Heart right ventricle (tissue), 16 donors: Measurements from ENCODE around the gene PTH2. TPM values are rescaled to one million over a fixed set of nuclear protein-coding genes. Genes with fewer than 3 reads are reported as not detected.

Experiments
- ATAC-seq, 8 donors: fragments of 200-7000 bp; cut with Tn5 transposase; one replicate each; pipeline ENCODE4 v1.9.1; 2020; ENCODE audit warnings: mild to moderate bottlenecking in 8 of 8, moderate library complexity in 8 of 8, moderate number of reproducible peaks in 1 of 8
- DNase-seq, 2 donors: peaks; one replicate each; pipeline ENCODE4 v3.0.0-alpha.2; 2020
- H3K27ac ChIP-seq, 10 donors: fragments of 200-600 bp; sonication (generic) in 2 of 10; one replicate each; pipeline versions ENCODE4 v1.5.0 to v1.8.0; 2020 to 2022; ENCODE audit warnings: mild to moderate bottlenecking in 3 of 10
- H3K27me3 ChIP-seq, 7 donors: fragments of 200-600 bp; one replicate each; pipeline ENCODE4 v1.8.0; 2021 to 2022; ENCODE audit warnings: mild to moderate bottlenecking in 2 of 7
- H3K36me3 ChIP-seq, 9 donors: fragments of 200-600 bp; sonication (generic) in 1 of 9; one replicate each; pipeline versions ENCODE4 v1.5.0 to v1.8.0; 2020 to 2022; ENCODE audit warnings: mild to moderate bottlenecking in 2 of 9
- H3K4me1 ChIP-seq, 9 donors: fragments of 200-600 bp; sonication (generic) in 1 of 9; one replicate each; pipeline versions ENCODE4 v1.5.0 to v1.8.0; 2020 to 2022; ENCODE audit warnings: mild to moderate bottlenecking in 4 of 9
- H3K4me3 ChIP-seq, 10 donors: fragments of 200-600 bp; sonication (generic) in 2 of 10; one replicate each; pipeline versions ENCODE4 v1.5.0 to v1.8.0; 2020 to 2022; ENCODE audit warnings: mild to moderate bottlenecking in 7 of 10, moderate library complexity in 2 of 10
- H3K9me3 ChIP-seq, 11 donors: fragments of 200-600 bp in 10 of 11; sonication (generic) in 2 of 11; one replicate each; pipeline versions ENCODE4 v1.5.0 to v1.8.0; 2013 to 2022; ENCODE audit warnings: mild to moderate bottlenecking in 2 of 11, control low read depth in 1 of 11, moderate library complexity in 1 of 11
- WGBS, 2 donors: extraction: QIAGEN DNeasy Blood & Tissue Kit; methylation state at CpG; one replicate each; pipeline ENCODE4 v1.1.7; 2013; ENCODE audit warnings: inconsistent platforms in 1 of 2; 5-methylcytosine and 5-hydroxymethylcytosine counted together
- intact Hi-C, 10 donors: fragments of 100-400 bp; cut with DNase I; formaldehyde crosslinking; loops; one replicate each; pipeline versions ENCODE4 v1.11.1 to v1.14.2; 2022
- polyA plus RNA-seq, 2 donors: library from polyadenylated mRNA; stranded (reverse); fragments of 200-250 nt; gene quantifications; one replicate each; pipeline ENCODE4 v1.2.3, GENCODE V29; 2013
- total RNA-seq, 10 donors: library from RNA; stranded (reverse); fragmentation: NEBNext Ultra II Directional in 3 of 10; extraction: Animal tissue kit (Norgen Biotek cat#: 25700) in 3 of 10; gene quantifications; one replicate each; pipeline versions ENCODE4 v1.2.1 to v1.2.4, GENCODE V29; 2021 to 2023
- TF ChIP-seq, protein P1 (sequence below), 9 donors: fragments of 200-600 bp; sonication (generic) in 2 of 9; IDR thresholded peaks; one replicate each; pipeline versions ENCODE4 v1.5.0 to v1.8.0; 2021 to 2022; ENCODE audit warnings: antibody characterized with exemption in 9 of 9, mild to moderate bottlenecking in 5 of 9, moderate library complexity in 1 of 9
- donor health status: Arrhythmogenic right ventricular cardiomyopathy.
- donor health status: ischemic (EF 13 %, LVEDD 7.1; RV severe dilation, severe dysfunction).
- donor health status: healthy with polysubstance abuse.
- donor health status: DM: no; HTN: yes; CAD: no.
- donor health status: DM: no; HTN: no; CAD: no.
- donor health status: ischemic (EF 25% LVEDD 6.9; RV normal size, moderate dysfunction).
- donor health status: ischemic (EF 25% LVEDD 5.7; RV mildly dilated, moderate dysfunction).
- donor health status: healthy.
- donor health status: DM: yes; HTN: yes; CAD: no.
- donor health status: Ischemic cardiomyopathy.
- donor health status: ischemic (EF 35%, LVEDD 5.7; RV mildly dilated, moderate dysfunction).
- donor health status: nonischemic (EF 11% LVEDD 7.7; RV severe dilation, severe dysfunction).
- donor health status: DM: yes; HTN: yes; CAD: no.
- donor health status: PGD.
- donor health status: ischemic (EF 29% LVEDD 5.4; RV normal size, mild dysfunction).
- donor health status: nonischemic (EF 23%, LVEDD 6.1; RV moderate dilation, normal function).

The PTH2 gene
- total and polyA plus RNA-seq, 12 donors = not detected

- ATAC-seq (no peak), DNase-seq (no peak)
- Histone ChIP-seq H3K27me3 (peaks cover 12 to 100% (median 98%) of the 10 kb centered on the region in 7 donors), H3K4me3 (no peak overlapping the region), H3K9me3 (no peaks in the 10 kb centered on the region), H3K36me3 (no peaks in the 10 kb centered on the region), H3K4me1 (peaks cover 7 to 42% (median 36%) of the 10 kb centered on the region in 9 donors), H3K27ac (no peak overlapping the region)
- TF ChIP-seq, protein P1, sequence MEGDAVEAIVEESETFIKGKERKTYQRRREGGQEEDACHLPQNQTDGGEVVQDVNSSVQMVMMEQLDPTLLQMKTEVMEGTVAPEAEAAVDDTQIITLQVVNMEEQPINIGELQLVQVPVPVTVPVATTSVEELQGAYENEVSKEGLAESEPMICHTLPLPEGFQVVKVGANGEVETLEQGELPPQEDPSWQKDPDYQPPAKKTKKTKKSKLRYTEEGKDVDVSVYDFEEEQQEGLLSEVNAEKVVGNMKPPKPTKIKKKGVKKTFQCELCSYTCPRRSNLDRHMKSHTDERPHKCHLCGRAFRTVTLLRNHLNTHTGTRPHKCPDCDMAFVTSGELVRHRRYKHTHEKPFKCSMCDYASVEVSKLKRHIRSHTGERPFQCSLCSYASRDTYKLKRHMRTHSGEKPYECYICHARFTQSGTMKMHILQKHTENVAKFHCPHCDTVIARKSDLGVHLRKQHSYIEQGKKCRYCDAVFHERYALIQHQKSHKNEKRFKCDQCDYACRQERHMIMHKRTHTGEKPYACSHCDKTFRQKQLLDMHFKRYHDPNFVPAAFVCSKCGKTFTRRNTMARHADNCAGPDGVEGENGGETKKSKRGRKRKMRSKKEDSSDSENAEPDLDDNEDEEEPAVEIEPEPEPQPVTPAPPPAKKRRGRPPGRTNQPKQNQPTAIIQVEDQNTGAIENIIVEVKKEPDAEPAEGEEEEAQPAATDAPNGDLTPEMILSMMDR (IDR thresholded peaks at IDR 0.05) = no peak
- intact Hi-C loops = no loop called here
- 3 to 4% methylated on average over 30 of the region's 30 CpGs for WGBS, 2 donors
Observed at GRCh38 chr19:49425922-49426592, 2.8 kb upstream of the PTH2 start.

- TF ChIP-seq, protein P1 (IDR thresholded peaks at IDR 0.05) = no peak
- Histone ChIP-seq H3K4me1 (peaks cover 7 to 49% (median 38%) of the 10 kb centered on the region in 9 donors), H3K9me3 (no peaks in the 10 kb centered on the region), H3K27ac (no peak within 1 kb of the TSS), H3K36me3 (no peaks in the 10 kb centered on the region), H3K27me3 (peaks cover 15 to 100% (median 98%) of the 10 kb centered on the region in 7 donors), H3K4me3 (no peak within 1 kb of the TSS)
- no peak for ATAC-seq
- no peak for DNase-seq
- WGBS, 2 donors = 54 to 58% methylated on average over 7 of the region's 7 CpGs
- intact Hi-C loops = no loop called here
Observed at GRCh38 chr19:49425178-49425577, 1.9 kb upstream of the PTH2 start, which contains the start of gene GFY. TSS of gene GFY (plus strand) at chr19:49425388. CDS start at chr19:49426431, 1,043 bp downstream.

- WGBS, 2 donors = 5 to 15% methylated on average over 3 of the region's 3 CpGs
- H3K36me3 ChIP-seq = no peaks in the 10 kb centered on the region
- intact Hi-C loops = no loop called here
- ATAC-seq (no peak), DNase-seq (no peak)
- peaks cover 15 to 100% (median 99%) of the 10 kb centered on the region in 7 donors for H3K27me3 ChIP-seq
- H3K9me3 ChIP-seq = no peaks in the 10 kb centered on the region
- peaks cover 7 to 49% (median 38%) of the 10 kb centered on the region in 9 donors for H3K4me1 ChIP-seq
- no peak overlapping the region for H3K4me3 ChIP-seq
- TF ChIP-seq, protein P1 (IDR thresholded peaks at IDR 0.05) = no peak
- H3K27ac ChIP-seq = no peak overlapping the region
Observed at GRCh38 chr19:49423985-49424303, 703 bp upstream of the PTH2 start.

- Histone ChIP-seq H3K4me1 (peaks cover 5 to 39% (median 30%) of the 10 kb centered on the region in 9 donors), H3K27ac (no peak overlapping the region), H3K36me3 (no peaks in the 10 kb centered on the region), H3K4me3 (peak overlapping the region in 9 of 10 donors; percentile 10 to 41 (median 32)), H3K9me3 (no peaks in the 10 kb centered on the region), H3K27me3 (peaks cover 15 to 100% (median 99%) of the 10 kb centered on the region in 7 donors)
- intact Hi-C loops = no loop called here
- TF ChIP-seq, protein P1 (IDR thresholded peaks at IDR 0.05) = peak in 8 of 9 donors; percentile 28 to 64 (median 56)
- WGBS, 2 donors = 2% methylated on average over 55 to 58 of the region's 58 CpGs
- peak in 1 of 2 donors; percentile 50 for DNase-seq
- peak; percentile 53 to 79 (median 64) for ATAC-seq
Observed at GRCh38 chr19:49422407-49423070, 702 bp downstream of the PTH2 start.
